Left lung (tissue), 10 donors: ENCODE results near the gene DOCK3. TPM values are rescaled to one million over a fixed set of nuclear protein-coding genes. Genes with fewer than 3 reads are reported as not detected.
A peak's percentile ranks its signal among the peaks of the same experiment; 100 is the strongest.

Experiments
- ATAC-seq: fragments of 200-7000 bp; cut with Tn5 transposase; one replicate; pipeline ENCODE4 v1.9.1; 2020; ENCODE audit warnings: moderate library complexity
- DNase-seq, 4 donors: peaks; one replicate each; pipeline ENCODE4 v3.0.0-alpha.2; 2013 to 2020
- H3K27ac ChIP-seq, 2 donors: fragments of 200-600 bp; sonication (generic) in 1 of 2; one replicate each; pipeline versions ENCODE4 v1.5.0 to v1.8.0; 2020 to 2021
- H3K27me3 ChIP-seq, 2 donors: fragments of 200-600 bp; sonication (generic) in 1 of 2; one replicate each; pipeline versions ENCODE4 v1.5.0 to v1.8.0; 2020 to 2021
- H3K36me3 ChIP-seq, 2 donors: fragments of 200-600 bp; sonication (generic) in 1 of 2; one replicate each; pipeline versions ENCODE4 v1.5.0 to v1.8.0; 2020 to 2021
- H3K4me1 ChIP-seq, 2 donors: fragments of 200-600 bp; one replicate each; pipeline ENCODE4 v1.8.0; 2021
- H3K4me3 ChIP-seq, 2 donors: fragments of 200-600 bp; sonication (generic) in 1 of 2; one replicate each; pipeline versions ENCODE4 v1.5.0 to v1.8.0; 2020 to 2021; ENCODE audit warnings: mild to moderate bottlenecking in 1 of 2
- H3K9me3 ChIP-seq, 2 donors: fragments of 200-600 bp; sonication (generic) in 1 of 2; one replicate each; pipeline versions ENCODE4 v1.5.0 to v1.8.0; 2020 to 2021
- intact Hi-C, 2 donors: fragments of 100-400 bp; cut with DNase I; formaldehyde crosslinking; loops; one replicate each; pipeline versions ENCODE4 v1.11.2 to v1.14.2; 2022
- polyA plus RNA-seq, 6 donors: library from polyadenylated mRNA; unstranded; fragments of 120-200 nt; gene quantifications; one replicate each; pipeline ENCODE4 v1.2.1, GENCODE V29; 2013; ENCODE audit not compliant: insufficient read length in 6 of 6
- total RNA-seq, 2 donors: library from RNA; stranded (reverse); fragmentation: NEBNext Ultra II Directional; extraction: Animal tissue kit (Norgen Biotek cat#: 25700); gene quantifications; one replicate each; pipeline ENCODE4 v1.2.1, GENCODE V29; 2021
- TF ChIP-seq, protein P1 (sequence below), 2 donors: fragments of 200-600 bp; sonication (generic) in 1 of 2; IDR thresholded peaks; one replicate each; pipeline versions ENCODE4 v1.5.0 to v1.8.0; 2021; ENCODE audit warnings: antibody characterized with exemption in 2 of 2
- donor health status: DM: no; HTN: yes; CAD: no.
- donor health status: DM: no; HTN: no; CAD: no.

Gene DOCK3
- total and polyA plus RNA-seq, 8 donors = 0.34 to 2.2 (median 1.8) TPM

DNA sequence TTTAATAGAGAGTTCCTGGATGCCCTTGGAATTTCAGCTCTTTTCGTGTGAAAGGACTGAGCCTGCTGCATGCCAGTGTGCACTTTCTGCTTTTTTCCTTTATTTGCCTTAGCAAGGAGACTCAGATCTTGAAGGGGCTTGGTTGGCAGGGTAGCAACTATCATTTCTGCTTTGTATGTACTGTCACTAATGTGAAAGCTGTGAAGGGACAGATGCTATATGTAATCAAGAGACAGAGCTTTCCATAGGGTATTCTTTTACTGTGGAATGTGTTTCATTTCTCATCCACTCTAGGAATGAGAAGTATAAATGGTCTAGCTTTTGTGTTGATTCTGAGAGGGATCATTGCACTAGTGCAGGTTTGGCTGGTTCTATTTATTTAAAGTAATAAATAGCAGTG is 377.8 kb downstream of the DOCK3 start:
- Histone ChIP-seq H3K27me3 (no peaks in the 10 kb centered on the region), H3K9me3 (no peaks in the 10 kb centered on the region), H3K27ac (no peak overlapping the region), H3K36me3 (no peaks in the 10 kb centered on the region), H3K4me1 (no peaks in the 10 kb centered on the region), H3K4me3 (no peak overlapping the region)
- TF ChIP-seq, protein P1, sequence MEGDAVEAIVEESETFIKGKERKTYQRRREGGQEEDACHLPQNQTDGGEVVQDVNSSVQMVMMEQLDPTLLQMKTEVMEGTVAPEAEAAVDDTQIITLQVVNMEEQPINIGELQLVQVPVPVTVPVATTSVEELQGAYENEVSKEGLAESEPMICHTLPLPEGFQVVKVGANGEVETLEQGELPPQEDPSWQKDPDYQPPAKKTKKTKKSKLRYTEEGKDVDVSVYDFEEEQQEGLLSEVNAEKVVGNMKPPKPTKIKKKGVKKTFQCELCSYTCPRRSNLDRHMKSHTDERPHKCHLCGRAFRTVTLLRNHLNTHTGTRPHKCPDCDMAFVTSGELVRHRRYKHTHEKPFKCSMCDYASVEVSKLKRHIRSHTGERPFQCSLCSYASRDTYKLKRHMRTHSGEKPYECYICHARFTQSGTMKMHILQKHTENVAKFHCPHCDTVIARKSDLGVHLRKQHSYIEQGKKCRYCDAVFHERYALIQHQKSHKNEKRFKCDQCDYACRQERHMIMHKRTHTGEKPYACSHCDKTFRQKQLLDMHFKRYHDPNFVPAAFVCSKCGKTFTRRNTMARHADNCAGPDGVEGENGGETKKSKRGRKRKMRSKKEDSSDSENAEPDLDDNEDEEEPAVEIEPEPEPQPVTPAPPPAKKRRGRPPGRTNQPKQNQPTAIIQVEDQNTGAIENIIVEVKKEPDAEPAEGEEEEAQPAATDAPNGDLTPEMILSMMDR (IDR thresholded peaks at IDR 0.05) = no peak
- DNase-seq = no peak
- no peak for ATAC-seq
- intact Hi-C loops = no loop called here

DNA sequence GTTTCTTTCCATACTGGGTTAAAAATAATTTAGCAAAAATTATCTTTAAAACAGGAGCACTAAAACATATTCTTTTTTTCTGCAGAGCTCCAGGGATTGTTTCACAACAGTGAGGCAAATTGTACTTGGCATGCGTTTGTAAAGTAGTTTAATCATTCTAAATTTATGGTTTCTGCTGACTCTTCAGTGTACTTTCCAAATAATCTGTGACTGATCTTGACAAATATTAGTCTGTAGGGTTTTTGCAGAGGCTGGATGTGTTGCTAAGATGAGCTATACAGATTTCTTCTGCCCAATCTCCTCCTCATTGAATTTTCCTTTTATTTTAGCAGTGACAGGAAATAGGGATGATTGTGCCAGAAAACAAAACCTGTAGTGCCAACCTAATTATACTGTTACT is 382.4 kb downstream of the DOCK3 start:
- intact Hi-C loops = no loop called here
- Histone ChIP-seq H3K27ac (no peak overlapping the region), H3K36me3 (no peaks in the 10 kb centered on the region), H3K4me1 (no peaks in the 10 kb centered on the region), H3K9me3 (no peaks in the 10 kb centered on the region), H3K4me3 (no peak overlapping the region), H3K27me3 (no peaks in the 10 kb centered on the region)
- DNase-seq = peak in 1 of 4 donors; percentile 19
- no peak for ATAC-seq
- TF ChIP-seq, protein P1 (IDR thresholded peaks at IDR 0.05) = no peak

DNA sequence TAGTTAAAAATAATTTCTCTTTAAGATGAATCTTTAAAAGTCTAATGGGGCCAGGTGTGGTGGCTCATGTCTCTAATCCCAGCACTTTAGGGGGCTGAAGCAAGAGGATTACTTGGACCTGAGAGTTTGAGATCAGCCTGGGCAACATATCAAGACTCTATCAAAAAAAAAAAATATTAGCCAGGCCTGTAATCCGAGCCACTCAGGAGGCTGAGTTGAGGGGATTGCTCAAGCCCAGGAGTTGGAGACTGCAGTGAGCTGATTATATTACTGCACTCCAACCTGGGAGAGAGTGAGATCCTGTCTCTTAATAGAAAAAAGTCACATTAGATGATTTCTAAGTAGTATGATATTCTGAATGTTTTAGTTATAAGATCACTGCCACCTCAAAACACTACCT is 388.3 kb downstream of the DOCK3 start:
- Histone ChIP-seq H3K9me3 (no peaks in the 10 kb centered on the region), H3K36me3 (no peaks in the 10 kb centered on the region), H3K4me3 (no peak overlapping the region), H3K27ac (no peak overlapping the region), H3K4me1 (no peaks in the 10 kb centered on the region), H3K27me3 (no peaks in the 10 kb centered on the region)
- ATAC-seq (no peak), DNase-seq (no peak)
- TF ChIP-seq, protein P1 (IDR thresholded peaks at IDR 0.05) = no peak
- intact Hi-C loops = no loop called here

DNA sequence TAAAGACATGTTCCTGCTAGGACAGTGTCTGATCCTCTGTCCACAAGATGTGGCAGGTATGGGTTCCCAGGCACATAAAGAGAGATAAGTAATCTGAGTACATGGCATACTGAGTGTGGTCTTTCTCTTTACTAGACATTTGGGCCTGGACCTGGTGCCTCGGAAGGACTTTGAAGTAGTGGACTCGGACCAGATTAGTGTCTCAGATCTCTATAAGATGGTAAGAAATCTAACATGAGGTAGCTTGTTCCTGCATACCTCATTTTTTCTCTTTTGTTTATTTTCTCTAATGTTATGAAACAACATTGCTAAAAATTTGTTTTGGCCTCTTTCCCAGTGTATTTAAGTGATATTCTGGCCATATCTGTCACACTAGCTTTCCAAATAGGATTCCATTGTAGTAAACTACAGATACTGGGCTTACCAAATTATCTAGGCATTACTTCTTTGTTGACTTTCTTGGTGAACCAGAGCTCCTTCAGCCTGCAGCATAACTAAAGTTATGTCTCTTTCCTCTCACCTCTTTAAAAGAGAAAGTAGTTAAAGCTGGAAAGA is 400.6 kb downstream of the DOCK3 start:
- Histone ChIP-seq H3K4me1 (no peaks in the 10 kb centered on the region), H3K27me3 (no peaks in the 10 kb centered on the region), H3K36me3 (no peaks in the 10 kb centered on the region), H3K27ac (no peak overlapping the region), H3K9me3 (no peaks in the 10 kb centered on the region), H3K4me3 (no peak overlapping the region)
- ATAC-seq = no peak
- TF ChIP-seq, protein P1 (IDR thresholded peaks at IDR 0.05) = no peak
- DNase-seq = peak in 1 of 4 donors; percentile 11
- intact Hi-C loops = no loop called here

DNA sequence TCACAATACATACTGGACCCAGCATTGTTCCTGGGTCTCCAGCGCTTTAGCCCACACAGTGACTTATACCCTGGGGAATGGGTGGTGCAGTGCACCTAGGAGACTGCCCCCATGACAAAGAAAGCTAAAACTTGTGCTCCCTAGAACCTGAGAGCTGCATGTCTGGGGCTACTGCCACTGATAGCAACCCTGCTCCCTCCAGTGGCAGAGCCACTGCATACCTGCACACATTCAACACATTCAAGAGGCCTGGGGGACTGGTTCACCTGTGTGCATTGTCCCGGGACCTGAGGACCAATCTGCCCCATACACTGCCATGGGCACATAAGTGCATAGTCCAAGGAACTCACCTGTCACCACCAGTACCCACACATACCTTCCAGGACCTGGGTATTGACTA is 407.6 kb downstream of the DOCK3 start:
- Histone ChIP-seq H3K4me1 (no peaks in the 10 kb centered on the region), H3K9me3 (peaks cover 0 to 34% of the 10 kb centered on the region in 2 donors), H3K36me3 (no peaks in the 10 kb centered on the region), H3K4me3 (no peak overlapping the region), H3K27me3 (no peaks in the 10 kb centered on the region), H3K27ac (no peak overlapping the region)
- DNase-seq = no peak
- intact Hi-C loops = no loop called here
- TF ChIP-seq, protein P1 (IDR thresholded peaks at IDR 0.05) = no peak
- no peak for ATAC-seq
